HepG2 (cell line): ENCODE data around the gene PLA2G12B. TPM values are rescaled to one million over a fixed set of nuclear protein-coding genes. Genes with fewer than 3 reads are reported as not detected.

Experiments
- BCL6 ChIP-seq: IDR thresholded peaks from 2 replicates; pipeline ENCODE4 v1.6.1; 2016; ENCODE audit warnings: missing genetic modification reagents, missing compliant biosample characterization
- CCAR2 ChIP-seq: fragments of 200-400 bp; formaldehyde crosslinking; optimal IDR thresholded peaks from 2 replicates; pipeline ENCODE3; 2018; ENCODE audit warnings: low read depth, mild to moderate bottlenecking, low read length, moderate library complexity
- CEBPG ChIP-seq: IDR thresholded peaks from 2 replicates; pipeline ENCODE4 v1.6.1; 2016
- CREBL2 ChIP-seq: sonication (generic); formaldehyde crosslinking; IDR thresholded peaks from 2 replicates; pipeline ENCODE4 v1.8.1; 2023; ENCODE audit warnings: missing genetic modification reagents, mild to moderate bottlenecking, borderline replicate concordance
- GATAD1 ChIP-seq: IDR thresholded peaks from 2 replicates; pipeline ENCODE4 v1.6.1; 2016; ENCODE audit warnings: missing genetic modification reagents, missing compliant biosample characterization
- HHEX ChIP-seq: IDR thresholded peaks from 2 replicates; pipeline ENCODE4 v1.6.1; 2016; ENCODE audit warnings: control low read depth
- HMGXB4 ChIP-seq, 2 experiments: sonication (generic) in 1 of 2; formaldehyde crosslinking in 1 of 2; IDR thresholded peaks; 2 replicates each; pipeline versions ENCODE4 v1.4.0 to v1.6.1; 2018 to 2020; ENCODE audit warnings: missing genetic modification reagents in 2 of 2, borderline replicate concordance in 1 of 2, low read depth in 1 of 2, mild to moderate bottlenecking in 1 of 2, missing biosample characterization in 1 of 2
- JARID2 ChIP-seq: sonication (generic); formaldehyde crosslinking; IDR thresholded peaks from 2 replicates; pipeline ENCODE4 v1.8.1; 2023; ENCODE audit warnings: missing genetic modification reagents, inconsistent platforms; ENCODE audit not compliant: insufficient replicate concordance
- KLF11 ChIP-seq: IDR thresholded peaks from 2 replicates; pipeline ENCODE4 v1.6.1; 2016; ENCODE audit warnings: missing compliant biosample characterization
- MAF1 ChIP-seq: sonication (generic); formaldehyde crosslinking; IDR thresholded peaks from 2 replicates; pipeline ENCODE4 v1.5.0; 2020; ENCODE audit warnings: missing genetic modification reagents, borderline replicate concordance
- MLLT10 ChIP-seq: sonication (generic); formaldehyde crosslinking; IDR thresholded peaks from 2 replicates; pipeline ENCODE4 v1.4.0; 2020; ENCODE audit warnings: missing genetic modification reagents
- RARG ChIP-seq: sonication (generic); formaldehyde crosslinking; IDR thresholded peaks from 2 replicates; pipeline ENCODE4 v1.4.0; 2020; ENCODE audit warnings: low read depth, mild to moderate bottlenecking, missing genetic modification reagents
- TAF15 ChIP-seq: fragments of 200-400 bp; formaldehyde crosslinking; IDR thresholded peaks from one replicate; pipeline ENCODE4 v1.6.1; 2018; ENCODE audit warnings: mild to moderate bottlenecking, low read depth, low read length; ENCODE audit not compliant: poor library complexity, severe bottlenecking
- TARDBP ChIP-seq: sonication (generic); formaldehyde crosslinking; IDR thresholded peaks from 2 replicates; pipeline ENCODE4 v1.8.0; 2022; ENCODE audit warnings: mild to moderate bottlenecking, missing genetic modification reagents
- TCF12 ChIP-seq, 2 experiments: fragments of 450-650 bp in 1 of 2; sonication (generic) in 1 of 2; formaldehyde crosslinking in 1 of 2; IDR thresholded peaks; 2 replicates each; pipeline versions ENCODE4 v1.6.1 to v1.8.0; 2017 to 2022; ENCODE audit warnings: antibody characterized with exemption in 1 of 2, mild to moderate bottlenecking in 1 of 2, missing genetic modification reagents in 1 of 2, moderate library complexity in 1 of 2
- TP53 ChIP-seq: sonication (generic); formaldehyde crosslinking; conservative IDR thresholded peaks from 2 replicates; pipeline ENCODE4 v1.4.0; 2020; ENCODE audit warnings: missing genetic modification reagents
- TSC22D2 ChIP-seq: sonication (generic); formaldehyde crosslinking; IDR thresholded peaks from 2 replicates; pipeline ENCODE4 v1.5.1; 2020; ENCODE audit warnings: missing genetic modification reagents, mild to moderate bottlenecking, borderline replicate concordance
- U2AF2 ChIP-seq: fragments of 200-400 bp; formaldehyde crosslinking; IDR thresholded peaks from 2 replicates; pipeline ENCODE4 v1.6.1; 2017; ENCODE audit warnings: low read depth, mild to moderate bottlenecking, low read length
- ZGPAT ChIP-seq: IDR thresholded peaks from 2 replicates; pipeline ENCODE4 v1.6.1; 2016; ENCODE audit warnings: mild to moderate bottlenecking
- ZMYM2 ChIP-seq: sonication (generic); formaldehyde crosslinking; IDR thresholded peaks from 2 replicates; pipeline ENCODE4 v1.8.0; 2022; ENCODE audit warnings: mild to moderate bottlenecking, missing genetic modification reagents
- ZMYM3 ChIP-seq: sonication (generic); formaldehyde crosslinking; IDR thresholded peaks from 2 replicates; pipeline ENCODE4 v1.5.1; 2020; ENCODE audit warnings: mild to moderate bottlenecking, missing genetic modification reagents
- ZNF749 ChIP-seq: sonication (generic); formaldehyde crosslinking; IDR thresholded peaks from 2 replicates; pipeline ENCODE4 v1.8.0; 2022; ENCODE audit warnings: mild to moderate bottlenecking, missing genetic modification reagents, moderate library complexity, borderline replicate concordance
- polyA plus RNA-seq, 8 experiments: library from polyadenylated mRNA; depleted of rRNA in 3 of 8; stranded (reverse) in 7 of 8; unstranded in 1 of 8; fragments of >200 nt; fragmentation: Illumina TruSeq in 4 of 8; extraction: Trizol in 4 of 8; gene quantifications; 2 replicates each; pipeline versions ENCODE4 v1.2.1 to v1.2.3, GENCODE V29; 2011 to 2016; ENCODE audit warnings: low read depth in 4 of 8, missing spikeins in 1 of 8, mixed read lengths in 1 of 8; ENCODE audit not compliant: insufficient read depth in 1 of 8
- total RNA-seq, 5 experiments: library from RNA; depleted of rRNA; stranded (reverse); fragments of >200 nt; fragmentation: Illumina TruSeq; extraction: Trizol; gene quantifications; 2 replicates each; pipeline ENCODE4 v1.2.3, GENCODE V29; 2016; ENCODE audit warnings: low read depth in 1 of 5
- TF ChIP-seq, protein P1 (sequence below): sonication (generic); formaldehyde crosslinking; IDR thresholded peaks from 2 replicates; pipeline ENCODE4 v1.8.0; 2022; ENCODE audit warnings: low read depth, missing genetic modification reagents

PLA2G12B gene
- total and polyA plus RNA-seq, 2 of the 13 experiments (the other 11 are each of a cell fraction or from before 2014, with no cell fraction given): 7.7 to 38.0 TPM

- TF ChIP-seq ZNF749 (CRISPR knock-in tag) (no peak), HMGXB4 (CRISPR knock-in tag; IDR thresholded peaks at IDR 0.05; ENCODE audit: borderline replicate concordance in 1 of 2, low read depth in 1 of 2) (no peak; a peak in 1 of 4 replicates), MLLT10 (no peak), HHEX (no peak), TCF12 (IDR thresholded peaks at IDR 0.05) (no peak), TCF12 (CRISPR knock-in tag; IDR thresholded peaks at IDR 0.05) (no peak), TARDBP (CRISPR knock-in tag) (no peak), CREBL2 (CRISPR knock-in tag) (no peak), ZGPAT (no peak), TAF15 (no peak), ZMYM2 (CRISPR knock-in tag) (no peak), ZMYM3 (no peak), U2AF2 (no peak), CEBPG (CRISPR knock-in tag) (no peak), MAF1 (CRISPR knock-in tag) (no peak), TSC22D2 (no peak), RARG (CRISPR knock-in tag) (no peak), CCAR2 (no peak), TP53 (no peak), JARID2 (CRISPR knock-in tag) (no peak), GATAD1 (CRISPR knock-in tag) (no peak), KLF11 (CRISPR knock-in tag) (no peak), BCL6 (CRISPR knock-in tag) (0 out of 2 replicates have a peak, but pooled peaks have one; percentile 20)
- TF ChIP-seq, protein P1, sequence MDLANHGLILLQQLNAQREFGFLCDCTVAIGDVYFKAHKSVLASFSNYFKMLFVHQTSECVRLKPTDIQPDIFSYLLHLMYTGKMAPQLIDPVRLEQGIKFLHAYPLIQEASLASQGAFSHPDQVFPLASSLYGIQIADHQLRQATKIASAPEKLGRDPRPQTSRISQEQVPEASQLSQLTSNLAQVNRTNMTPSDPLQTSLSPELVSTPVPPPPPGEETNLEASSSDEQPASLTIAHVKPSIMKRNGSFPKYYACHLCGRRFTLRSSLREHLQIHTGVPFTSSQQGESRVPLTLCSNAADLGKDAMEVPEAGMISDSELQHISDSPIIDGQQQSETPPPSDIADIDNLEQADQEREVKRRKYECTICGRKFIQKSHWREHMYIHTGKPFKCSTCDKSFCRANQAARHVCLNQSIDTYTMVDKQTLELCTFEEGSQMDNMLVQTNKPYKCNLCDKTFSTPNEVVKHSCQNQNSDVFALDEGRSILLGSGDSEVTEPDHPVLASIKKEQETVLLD (CRISPR knock-in tag): no peak
Observed at GRCh38 chr10:72952642-72953158, 1.9 kb downstream of the PLA2G12B start (continued).
